Esophagus muscularis mucosa (tissue), 4 donors: ENCODE results near the gene C3orf33. TPM values are rescaled to one million over a fixed set of nuclear protein-coding genes. Genes with fewer than 3 reads are reported as not detected.
"Not testable (repeated sequence)": the region's sequence is repeated elsewhere in the genome, so short reads cannot be mapped to it uniquely, and the experiment has no call there.

Experiments
- DNase-seq: peaks from one replicate; pipeline ENCODE4 v3.0.0-alpha.2; 2017; ENCODE audit errors: extremely low spot score
- H3K27ac ChIP-seq, 4 donors: fragments of 200-600 bp; sonication (generic); replicated peaks in 1 of 4; 1 replicate in 3 of 4; 2 replicates in 1 of 4; pipeline ENCODE4 v1.5.1; 2016 to 2019; ENCODE audit warnings: mild to moderate bottlenecking in 1 of 4
- H3K27me3 ChIP-seq, 4 donors: fragments of 200-600 bp; sonication (generic); one replicate each; pipeline versions ENCODE4 v1.5.1 to v1.6.0; 2016 to 2019
- H3K36me3 ChIP-seq, 4 donors: fragments of 200-600 bp; sonication (generic); one replicate each; pipeline ENCODE4 v1.5.1; 2016 to 2019
- H3K4me1 ChIP-seq, 4 donors: fragments of 200-600 bp; sonication (generic); one replicate each; pipeline ENCODE4 v1.5.1; 2016 to 2019
- H3K4me3 ChIP-seq, 4 donors: fragments of 200-600 bp; sonication (generic); 1 replicate in 2 of 4; 2 replicates in 2 of 4; pipeline ENCODE4 v1.5.1; 2016 to 2019; ENCODE audit warnings: mild to moderate bottlenecking in 4 of 4, moderate library complexity in 1 of 4
- H3K9me3 ChIP-seq, 4 donors: fragments of 200-600 bp; sonication (generic); 1 replicate in 3 of 4; 2 replicates in 1 of 4; pipeline ENCODE4 v1.5.1; 2016 to 2019
- CTCF ChIP-seq, 3 experiments: fragments of 200-600 bp in 2 of 3; fragments of 450-650 bp in 1 of 3; sonication (generic) in 2 of 3; IDR thresholded peaks; one replicate each; pipeline ENCODE4 v1.5.1; 2017 to 2019; ENCODE audit warnings: antibody characterized with exemption in 3 of 3, mild to moderate bottlenecking in 2 of 3, moderate library complexity in 1 of 3
- EP300 ChIP-seq: sonication (generic); formaldehyde crosslinking; IDR thresholded peaks from one replicate; pipeline ENCODE4 v1.6.1; 2017; ENCODE audit warnings: antibody characterized with exemption
- POLR2A ChIP-seq: fragments of 450-650 bp; IDR thresholded peaks from one replicate; pipeline ENCODE4 v1.6.1; 2017; ENCODE audit warnings: antibody characterized with exemption, moderate library complexity, mild to moderate bottlenecking, low read depth
- POLR2AphosphoS5 ChIP-seq, 2 donors: sonication (generic); formaldehyde crosslinking; IDR thresholded peaks; one replicate each; pipeline ENCODE4 v1.6.1; 2017; ENCODE audit warnings: antibody characterized with exemption in 2 of 2
- WGBS: methylation state at CpG from one replicate; pipeline ENCODE4 v1.1.5; 2018; 5-methylcytosine and 5-hydroxymethylcytosine counted together
- intact Hi-C: fragments of 100-400 bp; cut with DNase I; formaldehyde crosslinking; loops from one replicate; pipeline ENCODE4 v1.15.1; 2023
- total RNA-seq, 4 donors: library from RNA; depleted of rRNA; stranded (reverse); fragments of >200 nt; gene quantifications; one replicate each; pipeline versions ENCODE4 v1.1.0 to v1.2.1, GENCODE V29; 2016

The C3orf33 gene
- total RNA-seq: 1 to 10 TPM; 2.8 to 3.7 (median 3.1) TPM

- under 1% methylated on average over 30 of the region's 61 CpGs for WGBS
- TF ChIP-seq POLR2AphosphoS5 (IDR thresholded peaks at IDR 0.05): peak in 1 of 2 donors; percentile 45
- no peak for TF ChIP-seq POLR2A
- TF ChIP-seq EP300: no peak
- TF ChIP-seq CTCF (IDR thresholded peaks at IDR 0.05): peak; percentile 78 to 92 (median 80)
- Histone ChIP-seq H3K9me3 (no peaks in the 10 kb centered on the region), H3K27ac (peak within 1 kb of the TSS; percentile 80 to 89 (median 86)), H3K36me3 (peaks cover 0 to 17% (median 0%) of the 10 kb centered on the region in 4 donors), H3K4me1 (peaks cover 4 to 11% (median 9%) of the 10 kb centered on the region in 4 donors), H3K4me3 (peak within 1 kb of the TSS; percentile 73 to 88 (median 83)), H3K27me3 (no peaks in the 10 kb centered on the region)
- no peak for DNase-seq
- intact Hi-C loops: loop anchor here (5.0 kb wide), 2 partner anchors 46 to 66 kb away; partner anchors contain the start of genes GMPS and SLC33A1
Observed at GRCh38 chr3:155805802-155806618, at the start of gene C3orf33. Gene C3orf33 (minus strand): TSS chr3:155806278. CDS start chr3:155806252, 26 bp downstream.

GRCh38 chr3:155854141-155854940 lies 48.3 kb upstream of the C3orf33 start, which contains the start of gene SLC33A1:
Gene SLC33A1 (minus strand): TSS chr3:155854427. CDS start chr3:155853997, 430 bp downstream.
- Histone ChIP-seq H3K9me3 (no peaks in the 10 kb centered on the region), H3K27ac (peak within 1 kb of the TSS; percentile 89 to 93 (median 90)), H3K4me3 (peak within 1 kb of the TSS; percentile 67 to 93 (median 84)), H3K4me1 (peaks cover 38 to 53% (median 50%) of the 10 kb centered on the region in 4 donors), H3K27me3 (no peaks in the 10 kb centered on the region), H3K36me3 (no peaks in the 10 kb centered on the region)
- intact Hi-C loops: loop anchor here (2.0 to 5.0 kb wide), 2 partner anchors 16 to 47 kb away; partner anchors contain the start of genes C3orf33 and GMPS
- WGBS: 0% methylated on average over 15 of the region's 50 CpGs
- peak; percentile 100 for DNase-seq
- TF ChIP-seq CTCF (IDR thresholded peaks at IDR 0.05) (peak in 1 of 3 experiments; percentile 32), POLR2AphosphoS5 (IDR thresholded peaks at IDR 0.05) (peak; percentile 90 to 95), EP300 (no peak), POLR2A (no peak)

- WGBS: 7% methylated on average over 32 of the region's 45 CpGs
- Histone ChIP-seq H3K27me3 (no peaks in the 10 kb centered on the region), H3K9me3 (no peaks in the 10 kb centered on the region), H3K27ac (peak overlapping the region; percentile 89 to 93 (median 90)), H3K36me3 (peaks cover 0 to 7% (median 0%) of the 10 kb centered on the region in 4 donors), H3K4me3 (peak overlapping the region; percentile 67 to 93 (median 84)), H3K4me1 (peaks cover 44 to 61% (median 58%) of the 10 kb centered on the region in 4 donors)
- DNase-seq: no peak
- TF ChIP-seq CTCF (IDR thresholded peaks at IDR 0.05) (peak in 1 of 3 experiments; percentile 5), POLR2AphosphoS5 (IDR thresholded peaks at IDR 0.05) (no peak), EP300 (no peak)
- intact Hi-C loops: loop anchor here (2.0 to 5.0 kb wide), 2 partner anchors 17 to 46 kb away; partner anchors contain the start of genes C3orf33 and GMPS
Observed at GRCh38 chr3:155853214-155854140, 47.4 kb upstream of the C3orf33 start.

GRCh38 chr3:155852341-155852740 lies 46.3 kb upstream of the C3orf33 start:
- Histone ChIP-seq H3K9me3 (no peaks in the 10 kb centered on the region), H3K27me3 (no peaks in the 10 kb centered on the region), H3K4me3 (peak overlapping the region; percentile 67 to 93 (median 84)), H3K4me1 (peaks cover 44 to 71% (median 68%) of the 10 kb centered on the region in 4 donors), H3K27ac (no peak overlapping the region), H3K36me3 (peaks cover 0 to 7% (median 0%) of the 10 kb centered on the region in 4 donors)
- intact Hi-C loops: loop anchor here (5.0 kb wide), 1 partner anchor 45 kb away; the partner anchor contains the start of gene C3orf33
- no peak for DNase-seq
- WGBS: 39% methylated on average over 2 of the region's 2 CpGs
- TF ChIP-seq CTCF (IDR thresholded peaks at IDR 0.05): no peak
- TF ChIP-seq POLR2AphosphoS5 (IDR thresholded peaks at IDR 0.05): no peak
- no peak for TF ChIP-seq EP300

- H3K27me3 ChIP-seq, H3K9me3 ChIP-seq, H3K36me3 ChIP-seq, DNase-seq, intact Hi-C loops, H3K27ac ChIP-seq, H3K4me3 ChIP-seq: not testable (repeated sequence)
- 87% methylated on average over 3 of the region's 3 CpGs for WGBS
- peaks cover 56 to 85% (median 78%) of the 10 kb centered on the region in 4 donors for H3K4me1 ChIP-seq
Observed at GRCh38 chr3:155849404-155849803, 43.3 kb upstream of the C3orf33 start.
